Upper lobe of right lung (tissue), 1 donor: ENCODE measurements around the gene E2F2. TPM values are rescaled to one million over a fixed set of nuclear protein-coding genes. Genes with fewer than 3 reads are reported as not detected.

ENCODE experiments used
- ATAC-seq: fragments of 200-7000 bp; cut with Tn5 transposase; one replicate; pipeline ENCODE4 v1.9.1; 2020; ENCODE audit warnings: mild to moderate bottlenecking, moderate library complexity
- DNase-seq: peaks from one replicate; pipeline ENCODE4 v3.0.0-alpha.2; 2020
- H3K27ac ChIP-seq: fragments of 200-600 bp; one replicate; pipeline ENCODE4 v1.8.0; 2022
- H3K27me3 ChIP-seq: fragments of 200-600 bp; one replicate; pipeline ENCODE4 v1.8.0; 2022; ENCODE audit warnings: mild to moderate bottlenecking
- H3K36me3 ChIP-seq: fragments of 200-600 bp; one replicate; pipeline ENCODE4 v1.8.0; 2022
- H3K4me1 ChIP-seq: fragments of 200-600 bp; one replicate; pipeline ENCODE4 v1.8.0; 2022
- H3K4me3 ChIP-seq: fragments of 200-600 bp; one replicate; pipeline ENCODE4 v1.8.0; 2022; ENCODE audit warnings: mild to moderate bottlenecking
- H3K9me3 ChIP-seq: fragments of 200-600 bp; one replicate; pipeline ENCODE4 v1.8.0; 2022
- intact Hi-C: fragments of 100-400 bp; cut with DNase I; formaldehyde crosslinking; loops from one replicate; pipeline ENCODE4 v1.11.0; 2022
- total RNA-seq: library from RNA; stranded (reverse); fragmentation: NEBNext Ultra II Directional; extraction: Animal tissue kit (Norgen Biotek cat#: 25700); gene quantifications from one replicate; pipeline ENCODE4 v1.2.1, GENCODE V29; 2021
- TF ChIP-seq, protein P1 (sequence below): fragments of 200-600 bp; IDR thresholded peaks from one replicate; pipeline ENCODE4 v1.8.0; 2022; ENCODE audit warnings: antibody characterized with exemption
- donor health status: DM: no; HTN: yes; CAD: no; lungs with severe emphysema.

E2F2 gene
- total RNA-seq, 1 donor from 2014 or later, result 0.32 TPM

DNA sequence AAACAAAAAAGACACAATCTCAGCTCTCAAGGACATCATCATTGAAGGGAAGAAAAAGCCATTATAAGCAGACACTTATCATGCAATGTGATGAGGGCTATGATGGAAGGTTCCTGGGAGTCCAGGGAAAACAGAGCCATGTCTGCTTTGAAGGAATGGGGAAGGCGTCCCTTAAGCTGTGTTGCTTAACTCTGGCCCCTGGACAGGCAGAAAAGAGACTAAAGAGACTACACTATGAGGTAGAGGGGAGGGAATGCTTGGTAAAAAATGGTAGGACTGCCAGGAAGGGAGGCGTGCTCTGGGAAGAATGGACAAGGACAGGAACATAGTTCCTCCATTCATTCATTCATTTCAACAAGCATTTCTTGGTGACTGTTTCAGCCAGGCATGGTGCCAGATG is 68.3 kb downstream of the E2F2 start:
- TF ChIP-seq, protein P1, sequence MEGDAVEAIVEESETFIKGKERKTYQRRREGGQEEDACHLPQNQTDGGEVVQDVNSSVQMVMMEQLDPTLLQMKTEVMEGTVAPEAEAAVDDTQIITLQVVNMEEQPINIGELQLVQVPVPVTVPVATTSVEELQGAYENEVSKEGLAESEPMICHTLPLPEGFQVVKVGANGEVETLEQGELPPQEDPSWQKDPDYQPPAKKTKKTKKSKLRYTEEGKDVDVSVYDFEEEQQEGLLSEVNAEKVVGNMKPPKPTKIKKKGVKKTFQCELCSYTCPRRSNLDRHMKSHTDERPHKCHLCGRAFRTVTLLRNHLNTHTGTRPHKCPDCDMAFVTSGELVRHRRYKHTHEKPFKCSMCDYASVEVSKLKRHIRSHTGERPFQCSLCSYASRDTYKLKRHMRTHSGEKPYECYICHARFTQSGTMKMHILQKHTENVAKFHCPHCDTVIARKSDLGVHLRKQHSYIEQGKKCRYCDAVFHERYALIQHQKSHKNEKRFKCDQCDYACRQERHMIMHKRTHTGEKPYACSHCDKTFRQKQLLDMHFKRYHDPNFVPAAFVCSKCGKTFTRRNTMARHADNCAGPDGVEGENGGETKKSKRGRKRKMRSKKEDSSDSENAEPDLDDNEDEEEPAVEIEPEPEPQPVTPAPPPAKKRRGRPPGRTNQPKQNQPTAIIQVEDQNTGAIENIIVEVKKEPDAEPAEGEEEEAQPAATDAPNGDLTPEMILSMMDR, result no peak
- DNase-seq (no peak), ATAC-seq (no peak)
- Histone ChIP-seq H3K4me3 (no peak overlapping the region), H3K4me1 (no peaks in the 10 kb centered on the region), H3K36me3 (no peaks in the 10 kb centered on the region), H3K27me3 (no peaks in the 10 kb centered on the region), H3K27ac (no peak overlapping the region), H3K9me3 (no peaks in the 10 kb centered on the region)
- intact Hi-C loops, result no loop called here

DNA sequence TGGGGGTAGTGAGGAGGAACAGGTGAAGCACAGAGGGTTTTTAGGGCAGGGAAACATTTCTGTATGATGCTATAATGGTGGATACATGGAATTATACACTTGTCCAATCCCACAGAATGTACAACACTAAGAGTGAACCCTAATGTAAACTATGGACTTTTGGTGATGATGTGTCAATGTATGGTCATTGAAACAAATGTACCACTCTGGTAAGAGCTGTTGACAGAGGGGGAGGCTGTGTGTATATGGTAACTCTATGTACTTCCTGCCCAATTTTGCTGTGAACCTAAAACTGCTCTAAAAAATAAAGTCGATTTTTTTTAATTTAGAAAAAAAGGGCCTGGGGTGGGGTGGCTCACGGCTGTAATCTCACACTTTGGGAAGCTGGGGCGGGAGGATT is 70.0 kb downstream of the E2F2 start:
- H3K36me3 ChIP-seq, result no peaks in the 10 kb centered on the region
- intact Hi-C loops, result no loop called here
- DNase-seq, result no peak
- peaks cover 6% of the 10 kb centered on the region for H3K4me1 ChIP-seq
- H3K4me3 ChIP-seq, result no peak overlapping the region
- H3K27me3 ChIP-seq, result no peaks in the 10 kb centered on the region
- no peak overlapping the region for H3K27ac ChIP-seq
- ATAC-seq, result no peak
- no peaks in the 10 kb centered on the region for H3K9me3 ChIP-seq
- TF ChIP-seq, protein P1, result no peak

DNA sequence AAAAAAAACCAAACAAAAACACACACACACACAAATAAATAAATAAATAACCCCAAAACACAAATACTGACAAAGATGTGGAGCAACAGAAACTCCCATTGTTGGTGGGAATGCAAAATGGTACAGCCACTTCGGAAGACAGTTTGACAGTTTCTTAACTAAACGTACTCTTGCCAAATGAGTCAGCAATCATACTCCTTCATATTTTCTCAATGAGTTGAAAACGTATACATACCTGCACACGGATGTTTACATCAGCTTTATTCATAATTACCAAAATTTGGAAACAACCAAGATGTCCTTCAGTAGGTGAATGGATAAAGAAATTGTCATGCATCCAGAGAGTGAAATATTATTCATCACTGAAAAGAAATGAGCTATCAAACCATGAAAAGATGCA is 70.5 kb downstream of the E2F2 start:
- DNase-seq (no peak), ATAC-seq (no peak)
- H3K9me3 ChIP-seq, result no peaks in the 10 kb centered on the region
- H3K27me3 ChIP-seq, result no peaks in the 10 kb centered on the region
- H3K4me3 ChIP-seq, result no peak overlapping the region
- intact Hi-C loops, result no loop called here
- H3K36me3 ChIP-seq, result no peaks in the 10 kb centered on the region
- H3K4me1 ChIP-seq, result peaks cover 6% of the 10 kb centered on the region
- no peak overlapping the region for H3K27ac ChIP-seq
- TF ChIP-seq, protein P1, result no peak

DNA sequence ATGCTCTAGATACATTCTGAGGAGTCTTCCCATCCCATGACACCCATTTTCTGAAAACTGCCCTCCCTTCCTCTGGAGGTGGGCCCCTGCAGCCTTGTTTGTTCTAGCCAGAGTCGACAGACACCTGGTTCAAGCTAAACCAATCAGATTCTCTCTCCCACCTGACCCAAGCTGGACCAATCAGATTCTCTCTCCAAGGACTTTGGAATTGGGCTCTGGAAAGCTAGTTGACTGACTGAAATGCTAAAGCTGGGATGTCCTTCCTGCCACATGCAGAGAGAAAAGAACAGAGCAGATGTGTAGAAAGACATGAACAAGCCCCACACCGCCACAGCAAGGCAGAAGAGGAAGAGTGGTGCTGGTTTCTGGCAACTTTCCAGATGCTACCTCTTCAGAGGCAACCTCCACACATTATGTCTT is 71.7 kb downstream of the E2F2 start:
- ATAC-seq (no peak), DNase-seq (no peak)
- H3K27me3 ChIP-seq, result no peaks in the 10 kb centered on the region
- H3K4me1 ChIP-seq, result peaks cover 6% of the 10 kb centered on the region
- H3K27ac ChIP-seq, result no peak overlapping the region
- intact Hi-C loops, result no loop called here
- H3K36me3 ChIP-seq, result no peaks in the 10 kb centered on the region
- no peaks in the 10 kb centered on the region for H3K9me3 ChIP-seq
- TF ChIP-seq, protein P1, result no peak
- H3K4me3 ChIP-seq, result no peak overlapping the region

Other genes starting within 250 kb of the E2F2 start
- 85.2 TPM for gene HNRNPR, start 186.9 kb downstream of the E2F2 start, total RNA-seq
- 10.9 TPM for gene ZNF436, start 161.4 kb downstream of the E2F2 start, total RNA-seq
- gene TCEA3, start 106.5 kb downstream of the E2F2 start, total RNA-seq, result 39.4 TPM
- 35.9 TPM for gene ASAP3, start 47.1 kb downstream of the E2F2 start, total RNA-seq
- 242 TPM for gene ID3, start 28.3 kb upstream of the E2F2 start, total RNA-seq
- 895 TPM for gene RPL11, start 160.6 kb upstream of the E2F2 start, total RNA-seq
- gene ELOA, start 212.2 kb upstream of the E2F2 start, total RNA-seq, result 66.2 TPM
- gene PITHD1, start 247.2 kb upstream of the E2F2 start, total RNA-seq, result 46.5 TPM